ENCODE results near the gene CD81.
A peak's percentile ranks its signal among the peaks of the same experiment; 100 is the strongest.
"Not testable (repeated sequence)": the region's sequence is repeated elsewhere in the genome, so short reads cannot be mapped to it uniquely, and the experiment has no call there.

The CD81 gene

GRCh38 chr11:2358754-2359442 is 18.2 kb upstream of the CD81 start:
- DNase-seq, result no peak

GRCh38 chr11:2359557-2359956 is 17.6 kb upstream of the CD81 start:
- DNase-seq, result no peak

- DNase-seq, result no peak
Observed at GRCh38 chr11:2360081-2360642, 16.9 kb upstream of the CD81 start.

GRCh38 chr11:2361565-2361964 is 15.5 kb upstream of the CD81 start:
- no peak for DNase-seq

- no peak for DNase-seq
Observed at GRCh38 chr11:2362414-2362813, 14.7 kb upstream of the CD81 start.

GRCh38 chr11:2363130-2363529 is 14.0 kb upstream of the CD81 start:
- DNase-seq, result no peak

GRCh38 chr11:2363577-2364370 is 13.3 kb upstream of the CD81 start:
- DNase-seq, result no peak

GRCh38 chr11:2364386-2364785 is 12.7 kb upstream of the CD81 start:
- DNase-seq, result not testable (repeated sequence)

- DNase-seq, result no peak
Observed at GRCh38 chr11:2365571-2366210, 11.4 kb upstream of the CD81 start.

- DNase-seq, result no peak
Observed at GRCh38 chr11:2366276-2366675, 10.8 kb upstream of the CD81 start.

GRCh38 chr11:2366733-2367132 is 10.4 kb upstream of the CD81 start:
- DNase-seq, result no peak

- DNase-seq, result no peak
Observed at GRCh38 chr11:2367266-2368160, 9.6 kb upstream of the CD81 start.

GRCh38 chr11:2368178-2368850 is 8.8 kb upstream of the CD81 start:
- DNase-seq, result no peak

- no peak for DNase-seq
Observed at GRCh38 chr11:2368851-2369180, 8.3 kb upstream of the CD81 start.

- DNase-seq, result no peak
Observed at GRCh38 chr11:2369320-2369719, 7.8 kb upstream of the CD81 start.

- DNase-seq, result no peak
Observed at GRCh38 chr11:2369896-2370295, 7.2 kb upstream of the CD81 start.

GRCh38 chr11:2374456-2375201 is 2.5 kb upstream of the CD81 start:
- no peak for DNase-seq

- DNase-seq, result no peak
Observed at GRCh38 chr11:2375341-2375853, 1.7 kb upstream of the CD81 start.

GRCh38 chr11:2375964-2376551 is 1.1 kb upstream of the CD81 start:
- DNase-seq, result no peak

GRCh38 chr11:2377511-2378443 is 667 bp downstream of the CD81 start:
- DNase-seq, result peak; percentile 65
